HEK293T (cell line): ENCODE data around the gene EFCC1.

Experiments
- CTCF ChIA-PET: fragments of 350-600 bp; formaldehyde crosslinking; extraction: SDS; loops from one replicate; lab custom pipeline; 2021; ENCODE audit warnings: antibody characterized with exemption, inconsistent platforms; lab: Yijun Ruan, JAX
- POLR2A ChIA-PET: fragments of 350-600 bp; formaldehyde crosslinking; extraction: SDS; loops from one replicate; lab custom pipeline; 2020; ENCODE audit warnings: antibody characterized with exemption, inconsistent platforms; lab: Yijun Ruan, JAX
- DNase-seq: peaks from one replicate; pipeline ENCODE4 v3.0.0; 2012; ENCODE audit warnings: mixed read lengths; ENCODE audit errors: extremely low spot score
- ARNT ChIP-seq: fragments of 450-650 bp; IDR thresholded peaks from 2 replicates; pipeline ENCODE4 v1.6.1; 2017; ENCODE audit warnings: mild to moderate bottlenecking
- BHLHE40 ChIP-seq: fragments of 450-650 bp; IDR thresholded peaks from 2 replicates; pipeline ENCODE4 v1.6.1; 2016; ENCODE audit warnings: mild to moderate bottlenecking, moderate library complexity, borderline replicate concordance
- CTBP1 ChIP-seq: fragments of 450-650 bp; IDR thresholded peaks from 2 replicates; pipeline ENCODE4 v1.6.1; 2016; ENCODE audit warnings: borderline replicate concordance
- ELF4 ChIP-seq: fragments of 450-650 bp; IDR thresholded peaks from 2 replicates; pipeline ENCODE4 v1.6.1; 2017; ENCODE audit warnings: antibody characterized with exemption
- FOXA1 ChIP-seq: fragments of 450-650 bp; IDR thresholded peaks from 2 replicates; pipeline ENCODE4 v1.6.1; 2016; ENCODE audit warnings: mild to moderate bottlenecking
- FOXK2 ChIP-seq: fragments of 450-650 bp; IDR thresholded peaks from 2 replicates; pipeline ENCODE4 v1.6.1; 2016; ENCODE audit warnings: mild to moderate bottlenecking
- FOXM1 ChIP-seq: fragments of 450-650 bp; IDR thresholded peaks from 2 replicates; pipeline ENCODE4 v1.6.1; 2017; ENCODE audit warnings: mild to moderate bottlenecking, borderline replicate concordance
- HDGF ChIP-seq: fragments of 450-650 bp; IDR thresholded peaks from 2 replicates; pipeline ENCODE4 v1.6.1; 2017; ENCODE audit warnings: antibody characterized with exemption, borderline replicate concordance
- L3MBTL2 ChIP-seq: fragments of 450-650 bp; conservative IDR thresholded peaks from 2 replicates; pipeline ENCODE4 v1.6.1; 2016; ENCODE audit warnings: mild to moderate bottlenecking
- LEF1 ChIP-seq: fragments of 450-650 bp; IDR thresholded peaks from 2 replicates; pipeline ENCODE4 v1.6.1; 2017; ENCODE audit warnings: mild to moderate bottlenecking, borderline replicate concordance
- NFRKB ChIP-seq: fragments of 450-650 bp; IDR thresholded peaks from 2 replicates; pipeline ENCODE4 v1.6.1; 2016; ENCODE audit warnings: mild to moderate bottlenecking, moderate library complexity
- SP1 ChIP-seq: fragments of 450-650 bp; IDR thresholded peaks from 2 replicates; pipeline ENCODE4 v1.6.1; 2017
- SUZ12 ChIP-seq: fragments of 450-650 bp; IDR thresholded peaks from 2 replicates; pipeline ENCODE4 v1.6.1; 2016; ENCODE audit warnings: mild to moderate bottlenecking
- TARDBP ChIP-seq: fragments of 450-650 bp; IDR thresholded peaks from 2 replicates; pipeline ENCODE4 v1.6.1; 2016
- ZNF384 ChIP-seq: fragments of 450-650 bp; IDR thresholded peaks from 2 replicates; pipeline ENCODE4 v1.6.1; 2016
- TF ChIP-seq, protein P1 (sequence below): fragments of 450-650 bp; IDR thresholded peaks from 2 replicates; pipeline ENCODE4 v1.6.1; 2016

The EFCC1 gene

DNA sequence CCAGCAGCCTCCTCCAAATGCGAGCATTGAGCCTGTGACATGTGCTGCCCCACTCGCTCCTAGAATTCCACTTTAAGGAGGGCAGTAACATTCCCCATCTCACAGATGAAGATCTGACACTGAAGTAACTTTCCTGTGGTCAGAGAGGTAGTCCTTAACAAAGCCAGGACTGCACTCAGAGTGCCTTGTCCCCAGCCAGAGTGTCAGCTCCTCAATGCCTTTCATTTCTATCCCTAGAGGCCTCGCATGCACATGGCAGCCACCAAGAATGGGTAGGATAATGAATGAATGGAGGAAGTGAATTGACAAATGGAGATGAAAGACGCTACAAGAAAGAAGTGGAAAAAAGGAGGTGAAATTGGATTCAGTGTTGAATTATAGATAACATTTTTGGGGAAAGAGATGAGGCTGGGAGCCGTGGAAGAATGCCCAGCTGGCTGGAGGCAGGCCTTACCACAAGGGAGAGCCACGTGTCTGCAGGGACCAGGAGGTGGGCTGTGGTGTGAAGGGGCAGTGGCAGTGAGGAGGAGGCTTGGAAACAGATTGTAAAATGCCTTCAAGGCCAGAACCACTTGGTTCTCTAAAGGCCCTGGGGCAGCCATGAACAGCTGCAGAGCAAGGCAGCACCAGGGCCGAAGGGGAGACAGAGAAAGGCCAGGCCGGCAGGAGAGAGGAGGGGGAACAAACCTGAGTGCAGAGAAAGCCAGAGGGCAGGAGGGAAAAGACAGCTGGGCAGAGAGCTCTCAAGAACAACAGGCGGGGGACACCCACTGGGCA lies 17.6 kb upstream of the EFCC1 start:
- ChIA-PET CTCF (interaction anchor here (1.1 to 3.9 kb wide), 3 partner anchors 10 to 13 kb away, joined by 3 to 18 read pairs (median 4); partner anchors contain the start of gene CFAP92), POLR2A (no interaction called here)
- no peak for DNase-seq
- no peak for TF ChIP-seq FOXK2
- no peak for TF ChIP-seq TARDBP
- no peak for TF ChIP-seq ARNT
- TF ChIP-seq FOXM1, result no peak
- no peak for TF ChIP-seq LEF1
- TF ChIP-seq FOXA1, result no peak
- TF ChIP-seq SUZ12, result no peak
- no peak for TF ChIP-seq SP1
- no peak for TF ChIP-seq BHLHE40

DNA sequence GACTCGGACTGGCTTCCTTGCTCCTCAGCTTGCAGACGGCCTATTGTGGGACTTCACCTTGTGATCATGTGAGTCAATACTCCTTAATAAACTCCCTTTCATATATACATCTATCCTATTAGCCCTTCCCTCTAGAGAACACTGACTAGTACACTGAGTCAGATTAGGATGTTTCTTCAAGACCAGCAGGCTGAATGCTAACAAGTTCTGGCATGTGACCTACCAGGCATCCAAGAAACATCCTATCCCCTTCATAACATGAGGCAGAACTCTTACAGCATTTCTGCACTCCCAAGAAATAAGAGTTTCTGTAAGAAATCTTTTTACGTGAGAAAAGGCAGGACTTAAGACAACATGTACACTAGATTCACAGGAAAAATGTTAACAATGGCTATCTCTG lies 16.5 kb upstream of the EFCC1 start:
- CTCF ChIA-PET, result interaction anchor here (1.2 kb wide), 1 partner anchor 15 kb away, joined by 4 read pairs; no protein-coding TSS in a partner anchor
- POLR2A ChIA-PET, result no interaction called here

DNA sequence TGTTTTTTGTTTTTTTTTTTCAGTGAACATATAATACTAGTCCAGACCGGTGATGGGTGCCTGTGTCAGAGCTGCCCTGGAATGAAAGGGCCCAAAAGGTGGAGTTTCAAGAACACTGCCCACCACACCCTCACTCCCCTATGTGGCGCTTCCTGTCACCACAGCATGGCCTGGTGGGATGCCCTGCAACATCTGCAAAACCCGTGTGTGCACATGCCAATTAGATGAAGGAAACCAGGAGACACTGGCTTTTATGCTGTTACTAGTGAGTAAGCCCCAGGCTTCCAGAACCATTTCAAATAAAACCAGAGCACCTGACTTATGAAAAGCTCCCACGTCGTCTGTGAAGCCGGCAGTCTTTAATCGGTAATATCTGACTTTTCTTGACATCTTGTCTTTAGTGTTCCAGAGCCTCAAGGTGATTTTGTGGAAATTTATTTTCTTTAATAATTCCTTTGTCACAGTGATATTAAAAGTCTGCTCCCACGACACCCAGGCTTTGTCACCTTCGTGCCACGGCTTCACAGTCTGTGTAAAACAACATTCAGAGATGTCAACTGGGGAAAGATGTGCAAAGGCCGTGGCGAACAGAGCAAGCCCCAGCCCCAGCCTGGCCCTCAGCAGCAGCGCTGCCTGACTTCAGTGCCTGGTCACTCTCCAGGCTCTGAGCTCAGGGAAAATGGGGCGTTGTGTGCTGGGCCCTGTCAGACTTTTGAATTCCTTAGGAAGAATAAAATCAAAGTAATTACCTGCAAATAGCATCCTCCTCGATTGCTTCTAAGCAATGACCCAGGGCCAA lies 13.6 kb upstream of the EFCC1 start:
- TF ChIP-seq NFRKB, result no peak
- no peak for TF ChIP-seq L3MBTL2
- TF ChIP-seq, protein P1, sequence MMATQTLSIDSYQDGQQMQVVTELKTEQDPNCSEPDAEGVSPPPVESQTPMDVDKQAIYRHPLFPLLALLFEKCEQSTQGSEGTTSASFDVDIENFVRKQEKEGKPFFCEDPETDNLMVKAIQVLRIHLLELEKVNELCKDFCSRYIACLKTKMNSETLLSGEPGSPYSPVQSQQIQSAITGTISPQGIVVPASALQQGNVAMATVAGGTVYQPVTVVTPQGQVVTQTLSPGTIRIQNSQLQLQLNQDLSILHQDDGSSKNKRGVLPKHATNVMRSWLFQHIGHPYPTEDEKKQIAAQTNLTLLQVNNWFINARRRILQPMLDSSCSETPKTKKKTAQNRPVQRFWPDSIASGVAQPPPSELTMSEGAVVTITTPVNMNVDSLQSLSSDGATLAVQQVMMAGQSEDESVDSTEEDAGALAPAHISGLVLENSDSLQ, result no peak
- no peak for TF ChIP-seq BHLHE40
- TF ChIP-seq HDGF, result no peak
- TF ChIP-seq FOXA1, result no peak
- no peak for TF ChIP-seq FOXM1
- TF ChIP-seq FOXK2, result no peak
- TF ChIP-seq ARNT, result no peak
- TF ChIP-seq CTBP1, result no peak
- TF ChIP-seq SUZ12, result no peak
- TF ChIP-seq ELF4, result no peak
- TF ChIP-seq ZNF384, result no peak
- no peak for TF ChIP-seq SP1
- ChIA-PET CTCF (no interaction called here), POLR2A (no interaction called here)
- DNase-seq, result no peak

More for the DNA sequence above, 16.5 kb upstream of the EFCC1 start:
- DNase-seq, result no peak
- no peak for TF ChIP-seq NFRKB
- TF ChIP-seq FOXM1, result no peak
- TF ChIP-seq SUZ12, result no peak
- TF ChIP-seq ARNT, result no peak
- no peak for TF ChIP-seq ELF4
- no peak for TF ChIP-seq FOXA1

DNA sequence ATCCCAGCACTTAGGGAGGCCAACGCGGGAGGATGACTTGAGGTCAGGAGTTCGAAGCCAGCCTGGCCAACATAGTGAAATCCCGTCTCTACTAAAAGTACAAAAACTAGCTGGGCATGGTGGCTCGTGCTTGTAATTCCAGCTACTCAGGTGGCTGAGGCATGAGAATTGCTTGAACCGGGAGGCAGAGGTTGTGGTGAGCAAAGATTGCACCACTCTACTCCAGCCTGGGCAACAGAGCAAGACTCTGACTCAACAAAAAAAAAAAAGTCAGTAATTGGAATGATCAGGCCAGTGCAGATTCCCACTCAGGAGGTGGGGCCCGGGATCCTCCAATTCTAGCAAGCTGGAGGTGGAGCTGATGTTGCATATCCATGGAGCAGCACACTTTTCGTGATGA lies 12.8 kb upstream of the EFCC1 start:
- DNase-seq, result no peak
- ChIA-PET CTCF (interaction anchor here (1.0 kb wide), 1 partner anchor 18 kb away, joined by 3 read pairs; no protein-coding TSS in a partner anchor), POLR2A (no interaction called here)
- TF ChIP-seq FOXK2, result no peak
- no peak for TF ChIP-seq HDGF
- TF ChIP-seq SUZ12, result no peak
- TF ChIP-seq FOXM1, result no peak
- no peak for TF ChIP-seq LEF1
- TF ChIP-seq SP1, result no peak
- TF ChIP-seq ELF4, result no peak
- no peak for TF ChIP-seq L3MBTL2

DNA sequence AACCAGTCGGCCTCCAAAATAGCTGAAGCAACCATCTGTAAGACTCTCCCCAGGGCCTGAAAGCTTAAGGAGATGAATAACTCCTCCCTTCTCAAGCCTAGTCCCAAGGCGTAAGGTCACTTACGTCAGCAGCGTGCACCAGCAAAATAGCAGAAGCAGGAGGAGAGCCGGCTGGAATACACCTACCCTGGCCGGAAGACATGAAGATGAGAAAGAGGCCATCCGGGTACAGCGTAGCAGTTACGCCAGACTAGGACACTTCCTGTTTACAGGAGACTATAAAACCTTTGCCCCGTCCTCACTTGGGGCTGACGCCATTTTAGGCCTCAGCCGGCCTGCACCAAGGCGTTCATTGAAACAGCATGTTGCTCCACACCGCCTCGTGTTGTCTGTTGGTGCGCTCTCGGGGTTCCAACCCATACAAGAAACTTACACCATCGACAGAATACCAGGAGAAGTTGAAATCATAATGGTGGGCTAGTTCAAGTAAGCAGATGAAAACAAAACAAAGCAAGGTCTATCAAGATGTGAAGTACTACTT lies 9.7 kb upstream of the EFCC1 start:
- DNase-seq, result no peak

DNA sequence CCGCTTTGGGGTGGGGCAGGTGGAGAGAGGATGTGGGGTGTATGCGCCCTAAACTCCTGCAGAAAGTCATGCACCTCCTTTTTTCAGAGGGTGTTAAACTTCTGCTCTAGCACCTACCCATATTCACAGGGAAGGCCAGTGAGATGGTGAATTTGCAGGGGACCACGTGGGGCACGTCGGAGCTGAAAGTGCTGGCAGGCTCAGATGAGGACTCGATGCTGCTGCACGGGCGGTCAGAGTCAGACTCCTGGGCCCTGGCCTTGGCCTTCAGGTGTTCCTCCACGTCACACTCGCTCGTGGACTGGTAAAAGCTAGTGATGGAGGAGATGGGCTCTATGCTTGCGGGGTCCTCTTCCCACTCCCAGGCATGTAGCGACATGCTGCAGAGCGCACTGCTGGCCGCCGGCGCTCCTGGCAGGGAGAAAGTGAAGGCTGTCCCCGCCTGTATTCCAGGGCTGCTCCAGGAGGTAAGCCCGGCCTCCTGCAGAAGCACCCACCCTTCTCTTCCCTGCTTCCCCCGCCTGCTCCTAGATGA lies 8.1 kb upstream of the EFCC1 start:
- TF ChIP-seq FOXK2 (no peak), HDGF (no peak), FOXA1 (no peak), CTBP1 (no peak), ARNT (no peak), SP1 (no peak), NFRKB (no peak), SUZ12 (no peak), TARDBP (no peak), LEF1 (no peak), L3MBTL2 (no peak), ELF4 (no peak)
- TF ChIP-seq, protein P1, result no peak
- DNase-seq, result no peak
- ChIA-PET CTCF (interaction anchor here (0.6 kb wide), 1 partner anchor 1298 kb away, joined by 4 read pairs; no protein-coding TSS in a partner anchor), POLR2A (interaction anchor here (1.2 kb wide), 1 partner anchor 11 kb away, joined by 5 read pairs; no protein-coding TSS in a partner anchor)

More for the DNA sequence above, 9.7 kb upstream of the EFCC1 start:
- no peak for TF ChIP-seq ARNT
- TF ChIP-seq, protein P1, result no peak
- POLR2A ChIA-PET, result no interaction called here
- CTCF ChIA-PET, result no interaction called here
